ENCODE data around the gene CFAP70. TPM values are rescaled to one million over a fixed set of nuclear protein-coding genes. Genes with fewer than 3 reads are reported as not detected.

The CFAP70 gene
- total RNA-seq, 1 experiment from 2014 or later: 0.24 TPM

- no peak overlapping the region for H2BK120ac ChIP-seq (ENCODE audit: low read depth, low read length, poor library complexity, severe bottlenecking)
- H3K14ac ChIP-seq (ENCODE audit: insufficient read depth, low read length): no peak overlapping the region
- H3K4me1 ChIP-seq (ENCODE audit: insufficient read depth, low read length): no peaks in the 10 kb centered on the region
- H4K5ac ChIP-seq (ENCODE audit: insufficient read length, low read depth, low read length): no peak overlapping the region
- no peaks in the 10 kb centered on the region for H3K23me2 ChIP-seq (ENCODE audit: insufficient read length, low read depth, low read length, poor library complexity, severe bottlenecking)
- no peak overlapping the region for H2BK15ac ChIP-seq (ENCODE audit: low read depth, low read length)
- Mint-ChIP-seq H3K9me3 (no peaks in the 10 kb centered on the region), H3K4me1 (no peaks in the 10 kb centered on the region), H3K36me3 (ENCODE audit: insufficient read depth in 1 of 3, low read depth in 3 of 3) (no peaks in the 10 kb centered on the region), H3K27me3 (ENCODE audit: low read depth) (peaks cover 12% of the 10 kb centered on the region), H3K4me3 (no peak overlapping the region), H3K27ac (no peak overlapping the region)
- H3T11ph ChIP-seq (ENCODE audit: low read length): no peak overlapping the region
- no peak for DNase-seq
- H3K56ac ChIP-seq (ENCODE audit: insufficient read length, low read depth, low read length): no peak overlapping the region
- H3K4me2 ChIP-seq (ENCODE audit: insufficient read depth, insufficient read length, low read length): no peak overlapping the region
- H3K9me3 ChIP-seq (ENCODE audit: control insufficient read depth, low read depth, low read length): no peaks in the 10 kb centered on the region
- no peak overlapping the region for H2AFZ ChIP-seq (ENCODE audit: low read length)
- H2AK5ac ChIP-seq (ENCODE audit: insufficient read length, low read length): no peak overlapping the region
- H3K23ac ChIP-seq (ENCODE audit: insufficient read length, low read depth, low read length): no peak overlapping the region
- H3K79me1 ChIP-seq (ENCODE audit: insufficient read depth, low read depth, low read length, poor library complexity, severe bottlenecking): no peaks in the 10 kb centered on the region
- H4K20me1 ChIP-seq (ENCODE audit: control insufficient read depth, insufficient read depth, insufficient read length): no peaks in the 10 kb centered on the region
- H3K27me3 ChIP-seq (ENCODE audit: insufficient read depth, low read length): no peaks in the 10 kb centered on the region
- no peak overlapping the region for H4K8ac ChIP-seq (replicated peaks; ENCODE audit: insufficient read length, low read depth, low read length)
- no peak for TF ChIP-seq CTCF (conservative IDR thresholded peaks at IDR 0.05)
- no peak overlapping the region for H3K27ac ChIP-seq (ENCODE audit: insufficient read length, low read depth, low read length)
- no peak overlapping the region for H3K4ac ChIP-seq (ENCODE audit: low read depth, low read length)
- H4K91ac ChIP-seq (ENCODE audit: insufficient read length, low read depth, low read length): no peak overlapping the region
- no peaks in the 10 kb centered on the region for H3K79me2 ChIP-seq (ENCODE audit: insufficient read depth, low read length)
- H2BK5ac ChIP-seq (ENCODE audit: insufficient read length, low read length): no peak overlapping the region
- H2BK20ac ChIP-seq (ENCODE audit: low read depth, low read length, poor library complexity, severe bottlenecking): no peak overlapping the region
- no CpG with 5 or more reads among the region's 3 CpGs for WGBS (ENCODE audit: extremely low coverage, insufficient read length, low lambda C conversion rate)
- H3K18ac ChIP-seq (ENCODE audit: insufficient read length, low read depth, low read length): no peak overlapping the region
- H3K9ac ChIP-seq (ENCODE audit: extremely low read depth, insufficient read length, low read length): no peak overlapping the region
- no peak overlapping the region for H2BK12ac ChIP-seq (ENCODE audit: insufficient read length, low read depth, low read length)
Measured at GRCh38 chr10:73296946-73297345, 61.7 kb downstream of the CFAP70 start.

Measured in H9 (cell line).